Rectal smooth muscle tissue (tissue), 1 donor: ENCODE data around the gene TMEM120B.
"Not testable (repeated sequence)": the region's sequence is repeated elsewhere in the genome, so short reads cannot be mapped to it uniquely, and the experiment has no call there.

Experiments
- H3K27ac ChIP-seq: one replicate; pipeline ENCODE4 v1.7.0; 2013; ENCODE audit warnings: low read depth, low read length, inconsistent platforms
- H3K27me3 ChIP-seq: one replicate; pipeline ENCODE4 v1.7.0; 2013; ENCODE audit warnings: low read length; ENCODE audit not compliant: control insufficient read depth, insufficient read depth
- H3K36me3 ChIP-seq: one replicate; pipeline ENCODE4 v1.7.0; 2013; ENCODE audit warnings: low read length; ENCODE audit not compliant: control insufficient read depth, insufficient read depth
- H3K4me1 ChIP-seq: one replicate; pipeline ENCODE4 v1.7.0; 2013; ENCODE audit warnings: low read length; ENCODE audit not compliant: control insufficient read depth, insufficient read depth
- H3K4me3 ChIP-seq: one replicate; pipeline ENCODE4 v1.7.0; 2013; ENCODE audit warnings: low read length
- H3K9ac ChIP-seq: one replicate; pipeline ENCODE4 v1.7.0; 2013; ENCODE audit warnings: low read length

Gene TMEM120B

DNA sequence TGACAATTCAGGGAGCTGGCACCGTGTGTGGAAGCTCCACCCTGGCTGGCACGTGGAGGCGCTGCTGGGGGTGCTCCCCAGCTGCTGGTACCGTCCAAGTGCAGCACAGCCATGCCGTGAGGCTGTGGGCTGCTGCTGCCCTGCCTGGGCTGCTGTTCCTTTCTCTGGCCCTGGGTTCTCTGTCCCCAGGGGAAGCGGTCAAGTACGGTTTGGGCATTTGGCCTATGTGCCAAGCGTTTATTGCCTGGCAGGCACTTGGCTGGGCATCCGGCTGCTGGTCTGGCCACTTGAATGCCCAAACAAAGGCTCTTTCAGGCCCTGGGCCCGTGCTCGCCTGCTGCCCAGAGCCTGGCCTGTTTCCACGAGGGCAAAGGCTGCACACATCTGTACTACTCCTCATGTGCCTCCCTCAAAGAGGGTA lies 41.3 kb downstream of the TMEM120B start:
- peak overlapping the region; percentile 79 for H3K27ac ChIP-seq
- no peaks in the 10 kb centered on the region for H3K27me3 ChIP-seq

DNA sequence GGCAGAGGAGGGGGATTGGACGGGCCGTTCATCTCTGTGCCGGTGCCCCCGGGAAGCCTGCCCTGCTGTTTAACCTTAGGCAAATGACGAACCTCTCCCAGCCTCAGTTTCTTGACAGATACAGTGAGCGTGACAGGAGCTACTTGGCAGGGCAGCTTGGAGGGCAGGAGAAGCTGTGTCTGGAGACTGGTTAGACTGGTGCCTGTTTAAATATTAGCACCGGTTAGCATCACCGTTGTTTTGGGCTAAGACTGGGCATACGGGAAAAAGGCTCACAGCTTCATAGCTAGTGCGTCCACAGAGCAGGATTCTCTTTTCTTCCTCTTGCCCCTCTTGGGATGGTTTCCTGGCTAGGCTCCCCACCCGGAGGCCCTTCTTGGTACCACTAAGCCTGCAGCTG lies 42.3 kb downstream of the TMEM120B start:
- H3K4me1 ChIP-seq = peaks cover 7% of the 10 kb centered on the region
- H3K27me3 ChIP-seq = no peaks in the 10 kb centered on the region
- no peak overlapping the region for H3K9ac ChIP-seq
- no peaks in the 10 kb centered on the region for H3K36me3 ChIP-seq
- no peak overlapping the region for H3K4me3 ChIP-seq
- peak overlapping the region; percentile 79 for H3K27ac ChIP-seq

More for the DNA sequence above, 41.3 kb downstream of the TMEM120B start:
- H3K9ac ChIP-seq = no peak overlapping the region
- peaks cover 7% of the 10 kb centered on the region for H3K4me1 ChIP-seq
- no peaks in the 10 kb centered on the region for H3K36me3 ChIP-seq
- no peak overlapping the region for H3K4me3 ChIP-seq

DNA sequence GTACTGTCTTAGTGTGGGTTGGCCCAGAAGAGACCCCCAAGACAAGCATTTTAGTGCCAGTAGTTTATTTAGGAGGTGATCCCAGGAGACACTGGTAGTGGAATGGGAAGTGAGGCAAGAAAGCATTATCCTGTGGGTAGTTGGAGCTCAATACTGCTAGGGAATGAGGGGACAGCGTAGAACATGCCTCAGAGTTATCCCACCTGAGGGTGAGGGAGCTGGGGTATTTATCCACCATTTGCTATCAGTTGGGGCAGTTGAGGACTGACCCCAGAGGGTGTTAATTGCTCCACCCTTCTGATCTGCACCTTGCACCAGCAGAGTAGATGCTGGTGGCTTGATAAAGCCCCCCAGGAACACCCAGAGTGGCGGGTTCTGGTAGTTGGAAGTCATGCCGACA lies 43.0 kb downstream of the TMEM120B start:
- H3K4me1 ChIP-seq = peaks cover 7% of the 10 kb centered on the region
- H3K27me3 ChIP-seq = no peaks in the 10 kb centered on the region
- H3K4me3 ChIP-seq = no peak overlapping the region
- H3K9ac ChIP-seq = no peak overlapping the region
- no peak overlapping the region for H3K27ac ChIP-seq
- H3K36me3 ChIP-seq = no peaks in the 10 kb centered on the region

- H3K4me1 ChIP-seq = peaks cover 12% of the 10 kb centered on the region
- not testable (repeated sequence) for H3K9ac ChIP-seq, H3K4me3 ChIP-seq, H3K27me3 ChIP-seq, H3K27ac ChIP-seq, H3K36me3 ChIP-seq
These were observed 46.0 kb downstream of the TMEM120B start for GRCh38 chr12:121758536-121758935.

- no peak overlapping the region for H3K4me3 ChIP-seq
These were observed 49.7 kb downstream of the TMEM120B start for GRCh38 chr12:121762269-121762668.

GRCh38 chr12:121764808-121765207 lies 52.3 kb downstream of the TMEM120B start:
- Histone ChIP-seq H3K4me3 (no peak overlapping the region), H3K4me1 (peaks cover 22% of the 10 kb centered on the region), H3K27ac (no peak overlapping the region), H3K9ac (no peak overlapping the region), H3K36me3 (no peaks in the 10 kb centered on the region), H3K27me3 (no peaks in the 10 kb centered on the region)

More at GRCh38 chr12:121762269-121762668, 49.7 kb downstream of the TMEM120B start:
- peaks cover 8% of the 10 kb centered on the region for H3K4me1 ChIP-seq
- no peak overlapping the region for H3K9ac ChIP-seq
- H3K27ac ChIP-seq = no peak overlapping the region
- no peaks in the 10 kb centered on the region for H3K27me3 ChIP-seq
- no peaks in the 10 kb centered on the region for H3K36me3 ChIP-seq

DNA sequence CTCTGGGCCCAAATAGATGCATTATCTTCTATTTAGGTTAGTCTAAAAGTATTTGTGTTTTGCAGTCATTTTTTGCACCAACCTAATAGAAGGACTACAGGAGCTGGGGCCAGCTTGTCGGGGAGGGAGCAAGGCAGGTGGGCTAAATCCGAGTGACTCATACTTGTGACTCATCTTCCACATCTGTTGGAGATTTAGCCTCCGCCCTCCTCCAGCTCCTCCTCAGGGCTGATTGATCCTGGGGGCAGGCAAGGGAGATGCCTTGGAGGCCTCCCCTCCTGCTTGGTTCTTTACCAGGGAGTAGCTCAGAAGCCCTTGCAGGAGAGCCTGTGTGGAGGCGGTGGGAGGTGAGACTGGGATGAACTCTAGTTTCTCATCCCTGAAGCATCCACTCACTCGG lies 53.0 kb downstream of the TMEM120B start:
- H3K36me3 ChIP-seq = no peaks in the 10 kb centered on the region
- H3K4me1 ChIP-seq = peaks cover 22% of the 10 kb centered on the region
- no peaks in the 10 kb centered on the region for H3K27me3 ChIP-seq
- no peak overlapping the region for H3K27ac ChIP-seq
- H3K4me3 ChIP-seq = no peak overlapping the region
- H3K9ac ChIP-seq = no peak overlapping the region

- H3K27me3 ChIP-seq = no peaks in the 10 kb centered on the region
- H3K27ac ChIP-seq = no peak overlapping the region
- H3K36me3 ChIP-seq = no peaks in the 10 kb centered on the region
- H3K9ac ChIP-seq = no peak overlapping the region
- H3K4me1 ChIP-seq = peaks cover 22% of the 10 kb centered on the region
- no peak overlapping the region for H3K4me3 ChIP-seq
These were observed 53.9 kb downstream of the TMEM120B start for GRCh38 chr12:121766290-121767039.

DNA sequence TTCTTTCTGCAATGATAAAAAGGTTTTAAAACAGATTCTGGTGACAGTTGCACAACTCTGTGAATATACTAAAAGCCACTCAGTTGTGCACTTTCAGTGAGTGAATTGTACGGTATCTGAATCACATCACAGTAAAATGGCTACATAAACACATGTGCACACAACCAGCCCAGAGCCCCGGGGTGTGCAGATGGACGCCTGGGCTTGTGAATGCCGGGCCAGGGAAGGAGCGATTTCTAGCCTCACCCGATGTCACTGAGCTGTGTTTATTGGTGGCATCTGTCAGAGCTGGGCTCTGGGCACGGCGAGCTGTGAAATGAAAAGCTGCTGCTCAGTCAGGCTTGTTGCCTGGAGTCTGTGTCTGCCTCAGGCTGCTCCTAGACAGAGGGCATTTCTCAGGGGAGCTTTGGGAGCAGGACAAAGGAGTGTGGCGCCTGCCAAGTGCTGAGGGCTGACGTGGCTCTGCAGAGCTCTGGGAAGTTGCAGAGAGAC lies 55.0 kb downstream of the TMEM120B start:
- no peaks in the 10 kb centered on the region for H3K36me3 ChIP-seq
- no peaks in the 10 kb centered on the region for H3K27me3 ChIP-seq
- no peak overlapping the region for H3K4me3 ChIP-seq
- peak overlapping the region; percentile 76 for H3K27ac ChIP-seq
- H3K9ac ChIP-seq = no peak overlapping the region
- H3K4me1 ChIP-seq = peaks cover 18% of the 10 kb centered on the region

DNA sequence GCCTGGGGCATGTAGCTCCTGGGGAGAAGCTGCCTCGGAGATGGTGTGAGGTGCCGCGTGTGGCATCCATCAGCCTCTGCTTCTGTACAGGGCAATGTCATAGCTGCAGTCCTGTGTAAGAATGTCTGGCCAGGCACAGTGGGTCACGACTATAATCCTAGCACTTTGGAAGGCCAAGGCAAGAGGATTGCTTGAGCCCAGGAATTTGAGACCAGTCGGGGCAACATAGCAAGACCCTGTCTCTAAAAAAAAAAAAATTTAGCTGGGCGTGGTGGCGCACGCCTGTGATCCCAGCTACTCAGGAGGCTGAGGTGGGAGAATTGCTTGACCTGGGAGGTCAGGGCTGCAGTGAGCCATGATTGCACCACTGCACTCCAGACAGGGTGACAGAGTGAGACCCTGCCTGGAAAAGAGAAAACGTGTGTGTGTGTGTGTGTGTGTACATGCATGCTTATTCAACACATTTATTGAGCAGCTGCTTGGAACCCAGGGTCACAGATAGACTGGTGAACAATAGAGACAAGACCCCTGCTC lies 56.8 kb downstream of the TMEM120B start:
- no peaks in the 10 kb centered on the region for H3K36me3 ChIP-seq
- no peak overlapping the region for H3K27ac ChIP-seq
- peaks cover 24% of the 10 kb centered on the region for H3K4me1 ChIP-seq
- no peak overlapping the region for H3K4me3 ChIP-seq
- H3K27me3 ChIP-seq = no peaks in the 10 kb centered on the region
- H3K9ac ChIP-seq = no peak overlapping the region

GRCh38 chr12:121769831-121770301 lies 57.3 kb downstream of the TMEM120B start:
- no peak overlapping the region for H3K9ac ChIP-seq
- no peaks in the 10 kb centered on the region for H3K36me3 ChIP-seq
- peaks cover 24% of the 10 kb centered on the region for H3K4me1 ChIP-seq
- H3K4me3 ChIP-seq = no peak overlapping the region
- H3K27me3 ChIP-seq = no peaks in the 10 kb centered on the region
- H3K27ac ChIP-seq = no peak overlapping the region

DNA sequence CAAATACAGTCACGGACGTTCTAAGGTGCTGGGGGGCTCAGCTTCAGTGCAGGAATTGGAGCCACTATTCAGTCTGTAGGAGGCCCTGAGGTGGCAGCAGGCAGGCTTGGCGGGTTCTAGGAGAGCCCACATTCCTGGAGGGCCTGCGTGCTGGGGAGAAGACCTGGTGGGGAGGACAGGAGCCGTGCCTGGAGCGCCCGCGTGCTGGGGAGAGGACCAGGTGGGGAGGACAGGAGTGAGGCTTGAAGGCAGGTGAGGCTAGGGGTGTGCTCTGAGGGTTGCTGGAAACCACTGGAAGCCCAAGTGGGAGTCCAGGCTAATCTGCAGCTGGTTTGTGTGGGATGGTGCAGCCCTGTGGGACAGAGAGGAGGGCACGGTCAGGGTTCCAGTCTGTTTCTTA lies 57.8 kb downstream of the TMEM120B start:
- no peak overlapping the region for H3K9ac ChIP-seq
- H3K27ac ChIP-seq = no peak overlapping the region
- no peaks in the 10 kb centered on the region for H3K27me3 ChIP-seq
- H3K36me3 ChIP-seq = no peaks in the 10 kb centered on the region
- no peak overlapping the region for H3K4me3 ChIP-seq
- peaks cover 24% of the 10 kb centered on the region for H3K4me1 ChIP-seq
